Uterus (tissue), 2 donors: ENCODE data around the gene DMBX1.

Experiments used
- CTCF ChIP-seq, 4 experiments: fragments of 200-600 bp in 2 of 4; fragments of 450-650 bp in 2 of 4; sonication (generic) in 2 of 4; IDR thresholded peaks; one replicate each; pipeline ENCODE4 v1.5.1; 2016 to 2019; ENCODE audit warnings: antibody characterized with exemption in 4 of 4, mild to moderate bottlenecking in 2 of 4, moderate library complexity in 1 of 4
- POLR2A ChIP-seq, 2 donors: fragments of 450-650 bp; IDR thresholded peaks; one replicate each; pipeline ENCODE4 v1.6.1; 2016; ENCODE audit warnings: antibody characterized with exemption in 2 of 2, mild to moderate bottlenecking in 1 of 2, moderate library complexity in 1 of 2

GRCh38 chr1:46508757-46509156 is 19.1 kb downstream of the DMBX1 start:
- TF ChIP-seq POLR2A (IDR thresholded peaks at IDR 0.05) (no peak), CTCF (IDR thresholded peaks at IDR 0.05) (no peak)
